Measurements from ENCODE around the gene ZNF282.
"Not testable (repeated sequence)": the region's sequence is repeated elsewhere in the genome, so short reads cannot be mapped to it uniquely, and the experiment has no call there.

The ZNF282 gene

GRCh38 chr7:149224352-149224751 lies 29.0 kb downstream of the ZNF282 start:
- TF ChIP-seq GLIS3 (CRISPR knock-in tag; IDR thresholded peaks at IDR 0.05) (no peak), PPARA (CRISPR knock-in tag; IDR thresholded peaks at IDR 0.05; ENCODE audit: borderline replicate concordance) (no peak)
- ATAC-seq = no peak

- TF ChIP-seq ARNTL (CRISPR knock-in tag; IDR thresholded peaks at IDR 0.05; ENCODE audit: borderline replicate concordance, low read depth) (no peak), OSR1 (CRISPR knock-in tag; IDR thresholded peaks at IDR 0.05) (no peak), ZNF8 (CRISPR knock-in tag; IDR thresholded peaks at IDR 0.05) (no peak), ZFP3 (CRISPR knock-in tag; IDR thresholded peaks at IDR 0.05) (no peak), ISL1 (CRISPR knock-in tag; IDR thresholded peaks at IDR 0.05) (no peak), ZNF70 (CRISPR knock-in tag; IDR thresholded peaks at IDR 0.05) (no peak), CSDC2 (CRISPR knock-in tag; IDR thresholded peaks at IDR 0.05) (no peak), TSHZ2 (CRISPR knock-in tag; IDR thresholded peaks at IDR 0.05) (no peak), CSRNP3 (CRISPR knock-in tag; IDR thresholded peaks at IDR 0.05) (no peak), GLIS3 (CRISPR knock-in tag; IDR thresholded peaks at IDR 0.05) (no peak), BACH2 (CRISPR knock-in tag; IDR thresholded peaks at IDR 0.05; ENCODE audit: borderline replicate concordance) (no peak), TCF4 (CRISPR knock-in tag; IDR thresholded peaks at IDR 0.05; ENCODE audit: borderline replicate concordance) (no peak), RARB (CRISPR knock-in tag; IDR thresholded peaks at IDR 0.05) (no peak), PPARA (CRISPR knock-in tag; IDR thresholded peaks at IDR 0.05; ENCODE audit: borderline replicate concordance) (no peak), ESRRG (CRISPR knock-in tag; IDR thresholded peaks at IDR 0.05) (no peak), ZC3H10 (CRISPR knock-in tag; IDR thresholded peaks at IDR 0.05) (no peak), ZNF565 (CRISPR knock-in tag; conservative IDR thresholded peaks at IDR 0.05; ENCODE audit: low read depth) (no peak), TOX (CRISPR knock-in tag; IDR thresholded peaks at IDR 0.05; ENCODE audit: borderline replicate concordance) (no peak)
- TF ChIP-seq, protein P1, sequence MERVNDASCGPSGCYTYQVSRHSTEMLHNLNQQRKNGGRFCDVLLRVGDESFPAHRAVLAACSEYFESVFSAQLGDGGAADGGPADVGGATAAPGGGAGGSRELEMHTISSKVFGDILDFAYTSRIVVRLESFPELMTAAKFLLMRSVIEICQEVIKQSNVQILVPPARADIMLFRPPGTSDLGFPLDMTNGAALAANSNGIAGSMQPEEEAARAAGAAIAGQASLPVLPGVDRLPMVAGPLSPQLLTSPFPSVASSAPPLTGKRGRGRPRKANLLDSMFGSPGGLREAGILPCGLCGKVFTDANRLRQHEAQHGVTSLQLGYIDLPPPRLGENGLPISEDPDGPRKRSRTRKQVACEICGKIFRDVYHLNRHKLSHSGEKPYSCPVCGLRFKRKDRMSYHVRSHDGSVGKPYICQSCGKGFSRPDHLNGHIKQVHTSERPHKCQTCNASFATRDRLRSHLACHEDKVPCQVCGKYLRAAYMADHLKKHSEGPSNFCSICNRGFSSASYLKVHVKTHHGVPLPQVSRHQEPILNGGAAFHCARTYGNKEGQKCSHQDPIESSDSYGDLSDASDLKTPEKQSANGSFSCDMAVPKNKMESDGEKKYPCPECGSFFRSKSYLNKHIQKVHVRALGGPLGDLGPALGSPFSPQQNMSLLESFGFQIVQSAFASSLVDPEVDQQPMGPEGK (CRISPR knock-in tag; IDR thresholded peaks at IDR 0.05; ENCODE audit: borderline replicate concordance) = no peak
- ATAC-seq = no peak
These were observed 29.8 kb downstream of the ZNF282 start for GRCh38 chr7:149225106-149225505.

GRCh38 chr7:149225656-149226055 lies 30.3 kb downstream of the ZNF282 start:
- no peak for TF ChIP-seq TSHZ2 (CRISPR knock-in tag; IDR thresholded peaks at IDR 0.05)
- no peak for TF ChIP-seq TCF4 (CRISPR knock-in tag; IDR thresholded peaks at IDR 0.05; ENCODE audit: borderline replicate concordance)
- TF ChIP-seq ZNF70 (CRISPR knock-in tag; IDR thresholded peaks at IDR 0.05) = no peak
- no peak for TF ChIP-seq TOX (CRISPR knock-in tag; IDR thresholded peaks at IDR 0.05; ENCODE audit: borderline replicate concordance)
- no peak for TF ChIP-seq PPARA (CRISPR knock-in tag; IDR thresholded peaks at IDR 0.05; ENCODE audit: borderline replicate concordance)
- TF ChIP-seq RARB (CRISPR knock-in tag; IDR thresholded peaks at IDR 0.05) = no peak
- TF ChIP-seq CSRNP3 (CRISPR knock-in tag; IDR thresholded peaks at IDR 0.05) = no peak
- TF ChIP-seq ARNTL (CRISPR knock-in tag; IDR thresholded peaks at IDR 0.05; ENCODE audit: borderline replicate concordance, low read depth) = no peak
- TF ChIP-seq ZNF8 (CRISPR knock-in tag; IDR thresholded peaks at IDR 0.05) = no peak
- no peak for TF ChIP-seq ZNF565 (CRISPR knock-in tag; conservative IDR thresholded peaks at IDR 0.05; ENCODE audit: low read depth)
- TF ChIP-seq CSDC2 (CRISPR knock-in tag; IDR thresholded peaks at IDR 0.05) = no peak
- no peak for TF ChIP-seq OSR1 (CRISPR knock-in tag; IDR thresholded peaks at IDR 0.05)
- TF ChIP-seq, protein P2, sequence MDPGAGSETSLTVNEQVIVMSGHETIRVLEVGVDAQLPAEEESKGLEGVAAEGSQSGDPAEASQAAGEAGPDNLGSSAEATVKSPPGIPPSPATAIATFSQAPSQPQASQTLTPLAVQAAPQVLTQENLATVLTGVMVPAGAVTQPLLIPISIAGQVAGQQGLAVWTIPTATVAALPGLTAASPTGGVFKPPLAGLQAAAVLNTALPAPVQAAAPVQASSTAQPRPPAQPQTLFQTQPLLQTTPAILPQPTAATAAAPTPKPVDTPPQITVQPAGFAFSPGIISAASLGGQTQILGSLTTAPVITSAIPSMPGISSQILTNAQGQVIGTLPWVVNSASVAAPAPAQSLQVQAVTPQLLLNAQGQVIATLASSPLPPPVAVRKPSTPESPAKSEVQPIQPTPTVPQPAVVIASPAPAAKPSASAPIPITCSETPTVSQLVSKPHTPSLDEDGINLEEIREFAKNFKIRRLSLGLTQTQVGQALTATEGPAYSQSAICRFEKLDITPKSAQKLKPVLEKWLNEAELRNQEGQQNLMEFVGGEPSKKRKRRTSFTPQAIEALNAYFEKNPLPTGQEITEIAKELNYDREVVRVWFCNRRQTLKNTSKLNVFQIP (CRISPR knock-in tag; IDR thresholded peaks at IDR 0.05; ENCODE audit: borderline replicate concordance, low read depth) = no peak
- TF ChIP-seq GLIS3 (CRISPR knock-in tag; IDR thresholded peaks at IDR 0.05) = no peak
- TF ChIP-seq, protein P3, sequence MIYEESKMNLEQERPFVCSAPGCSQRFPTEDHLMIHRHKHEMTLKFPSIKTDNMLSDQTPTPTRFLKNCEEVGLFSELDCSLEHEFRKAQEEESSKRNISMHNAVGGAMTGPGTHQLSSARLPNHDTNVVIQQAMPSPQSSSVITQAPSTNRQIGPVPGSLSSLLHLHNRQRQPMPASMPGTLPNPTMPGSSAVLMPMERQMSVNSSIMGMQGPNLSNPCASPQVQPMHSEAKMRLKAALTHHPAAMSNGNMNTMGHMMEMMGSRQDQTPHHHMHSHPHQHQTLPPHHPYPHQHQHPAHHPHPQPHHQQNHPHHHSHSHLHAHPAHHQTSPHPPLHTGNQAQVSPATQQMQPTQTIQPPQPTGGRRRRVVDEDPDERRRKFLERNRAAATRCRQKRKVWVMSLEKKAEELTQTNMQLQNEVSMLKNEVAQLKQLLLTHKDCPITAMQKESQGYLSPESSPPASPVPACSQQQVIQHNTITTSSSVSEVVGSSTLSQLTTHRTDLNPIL (CRISPR knock-in tag; IDR thresholded peaks at IDR 0.05; ENCODE audit: low read depth) = no peak
- TF ChIP-seq ZFP3 (CRISPR knock-in tag; IDR thresholded peaks at IDR 0.05) = no peak
- TF ChIP-seq ISL1 (CRISPR knock-in tag; IDR thresholded peaks at IDR 0.05) = no peak
- no peak for ATAC-seq

GRCh38 chr7:149226366-149226765 lies 31.0 kb downstream of the ZNF282 start:
- ATAC-seq = not testable (repeated sequence)

Data from SK-N-SH treated with all-trans-retinoic acid at 6 μM for 48 hours (cell line).